Measurements from ENCODE around the gene ELMO2.
A peak's percentile ranks its signal among the peaks of the same experiment; 100 is the strongest.

Gene ELMO2, protein sequence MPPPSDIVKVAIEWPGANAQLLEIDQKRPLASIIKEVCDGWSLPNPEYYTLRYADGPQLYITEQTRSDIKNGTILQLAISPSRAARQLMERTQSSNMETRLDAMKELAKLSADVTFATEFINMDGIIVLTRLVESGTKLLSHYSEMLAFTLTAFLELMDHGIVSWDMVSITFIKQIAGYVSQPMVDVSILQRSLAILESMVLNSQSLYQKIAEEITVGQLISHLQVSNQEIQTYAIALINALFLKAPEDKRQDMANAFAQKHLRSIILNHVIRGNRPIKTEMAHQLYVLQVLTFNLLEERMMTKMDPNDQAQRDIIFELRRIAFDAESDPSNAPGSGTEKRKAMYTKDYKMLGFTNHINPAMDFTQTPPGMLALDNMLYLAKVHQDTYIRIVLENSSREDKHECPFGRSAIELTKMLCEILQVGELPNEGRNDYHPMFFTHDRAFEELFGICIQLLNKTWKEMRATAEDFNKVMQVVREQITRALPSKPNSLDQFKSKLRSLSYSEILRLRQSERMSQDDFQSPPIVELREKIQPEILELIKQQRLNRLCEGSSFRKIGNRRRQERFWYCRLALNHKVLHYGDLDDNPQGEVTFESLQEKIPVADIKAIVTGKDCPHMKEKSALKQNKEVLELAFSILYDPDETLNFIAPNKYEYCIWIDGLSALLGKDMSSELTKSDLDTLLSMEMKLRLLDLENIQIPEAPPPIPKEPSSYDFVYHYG

GRCh38 chr20:46406200-46406985 is at the start of gene ELMO2:
Gene ELMO2 (minus strand): TSS chr20:46406615. CDS start chr20:46394482, 12,133 bp downstream.
- DNase-seq = peak; percentile 84 to 95 (median 89)

- no peak for DNase-seq
These were observed 49.3 kb upstream of the ELMO2 start for GRCh38 chr20:46455729-46456128.

DNA sequence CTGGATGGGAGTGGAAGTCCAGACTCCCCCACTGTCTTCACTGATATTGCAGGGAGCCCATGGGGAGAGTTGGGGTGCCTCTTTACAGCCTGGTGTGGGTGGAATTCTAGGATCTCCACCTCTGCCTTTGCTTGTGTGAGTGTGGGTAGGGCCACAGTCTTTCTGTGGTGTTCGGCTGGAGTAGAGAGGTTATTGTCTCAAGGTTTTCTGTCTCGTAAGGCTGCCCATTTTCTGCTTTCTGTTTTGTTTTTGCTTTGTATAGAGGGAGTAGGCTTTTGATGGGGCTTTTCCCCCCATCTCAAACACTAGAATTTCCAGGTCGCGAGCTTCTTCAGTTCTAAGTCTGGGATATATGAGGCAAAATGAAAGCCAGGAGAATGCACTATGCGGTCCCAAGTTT is 40.4 kb upstream of the ELMO2 start:
- DNase-seq = no peak

- no peak for DNase-seq
These were observed 33.4 kb upstream of the ELMO2 start for GRCh38 chr20:46439837-46440236.

DNA sequence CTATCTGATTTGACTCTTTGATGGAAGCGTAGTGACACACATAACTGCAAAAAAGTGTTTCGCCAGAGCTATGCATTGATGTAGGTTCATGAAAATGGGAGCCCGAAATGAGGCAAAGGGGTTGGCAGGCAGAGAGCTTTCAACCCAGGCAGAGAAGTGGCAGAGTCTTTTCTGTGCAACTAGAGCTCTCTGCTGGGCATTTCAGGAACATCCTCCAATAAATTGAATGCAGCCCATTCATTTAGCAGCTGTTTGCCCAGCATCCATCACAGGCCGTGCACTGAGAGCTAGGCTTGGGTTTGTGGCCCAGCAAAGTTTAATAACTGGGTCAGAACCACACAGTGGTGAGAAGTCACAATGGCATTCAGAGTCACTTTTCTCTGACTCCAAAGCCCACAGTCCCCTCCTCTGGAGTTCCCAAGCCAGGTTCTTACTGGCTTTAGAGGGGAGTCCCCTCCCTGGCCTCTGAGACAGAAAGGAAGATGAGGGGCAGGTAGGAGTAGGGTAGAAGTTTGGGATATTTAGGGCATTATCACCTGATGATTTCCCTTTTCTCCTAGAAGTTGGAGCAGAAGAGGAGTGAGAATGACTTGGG is 31.8 kb upstream of the ELMO2 start:
- DNase-seq = no peak

GRCh38 chr20:46435146-46435545 is 28.7 kb upstream of the ELMO2 start:
- DNase-seq = no peak

- DNase-seq = no peak
These were observed 28.2 kb upstream of the ELMO2 start for GRCh38 chr20:46434597-46434996.

DNA sequence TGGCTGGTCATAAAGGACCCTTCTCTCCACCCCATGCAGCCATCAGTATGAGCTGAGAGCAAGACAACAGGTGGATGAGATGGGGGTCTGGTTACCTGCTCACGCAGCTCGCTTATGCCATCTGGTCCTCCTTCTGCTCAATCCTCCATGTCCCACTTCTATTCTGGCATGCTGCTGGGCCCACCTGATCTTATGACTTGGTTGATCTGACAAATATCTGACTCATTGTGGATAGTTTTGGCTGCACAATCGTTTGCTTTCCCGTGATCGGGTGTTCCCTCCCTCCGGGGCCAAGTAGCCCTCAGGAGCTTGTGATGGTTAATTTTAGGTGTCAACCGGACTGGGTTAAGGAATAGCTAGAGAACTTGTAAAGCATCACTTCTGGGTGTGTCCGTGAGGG is 26.6 kb upstream of the ELMO2 start:
- no peak for DNase-seq

DNA sequence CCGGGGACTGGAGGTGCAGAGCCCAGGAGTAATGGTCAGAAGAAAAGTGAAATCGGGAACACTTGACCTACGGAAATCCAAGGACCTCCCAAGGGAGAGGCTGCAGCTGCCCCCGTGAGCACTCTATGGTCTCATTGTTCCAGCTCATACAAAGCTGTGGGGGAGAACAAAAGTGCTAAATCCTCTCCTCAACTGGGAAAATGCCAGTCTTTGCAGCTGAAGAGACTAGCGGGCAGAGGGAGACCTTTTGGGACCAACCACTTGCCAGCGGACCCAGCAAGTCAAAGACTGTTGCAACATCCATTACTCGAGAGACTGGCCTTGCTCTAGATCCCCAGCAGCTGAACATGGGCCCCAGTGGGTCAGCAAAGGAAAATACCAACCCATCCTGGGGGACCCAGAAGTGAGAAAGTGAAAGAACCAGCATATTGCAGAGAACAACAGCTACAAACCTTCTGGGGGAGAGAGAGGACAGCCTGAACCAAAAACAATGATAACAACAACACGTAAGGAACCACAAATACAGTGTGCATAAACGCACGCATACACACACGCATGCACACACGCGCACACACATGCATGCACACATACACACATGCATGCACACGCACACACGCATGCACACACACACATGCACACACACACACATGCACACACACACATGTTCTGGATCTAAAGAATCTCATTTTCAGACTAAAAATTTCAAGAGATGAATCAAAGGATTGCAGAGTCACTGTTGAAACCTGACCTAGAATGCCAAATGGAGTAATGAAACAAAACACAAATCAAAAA is 24.7 kb upstream of the ELMO2 start:
- no peak for DNase-seq

DNA sequence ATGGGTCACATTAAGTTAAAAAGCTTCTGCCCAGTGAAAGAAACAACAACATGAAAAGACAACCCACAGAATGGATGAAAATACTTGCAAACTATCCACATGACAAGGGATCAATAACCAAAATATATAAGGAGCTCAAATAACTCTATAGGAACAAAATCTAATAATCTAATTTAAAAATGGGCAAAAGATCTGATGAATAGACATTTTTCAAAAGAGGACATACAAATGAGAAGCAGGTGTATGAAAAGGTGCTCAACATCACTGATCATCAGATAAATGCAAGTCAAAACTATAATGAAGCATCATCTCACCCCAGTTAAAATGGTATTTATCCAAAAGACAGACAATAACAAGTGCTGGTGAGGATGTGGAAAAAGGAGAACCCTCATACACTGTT is 21.0 kb upstream of the ELMO2 start:
- no peak for DNase-seq

DNA sequence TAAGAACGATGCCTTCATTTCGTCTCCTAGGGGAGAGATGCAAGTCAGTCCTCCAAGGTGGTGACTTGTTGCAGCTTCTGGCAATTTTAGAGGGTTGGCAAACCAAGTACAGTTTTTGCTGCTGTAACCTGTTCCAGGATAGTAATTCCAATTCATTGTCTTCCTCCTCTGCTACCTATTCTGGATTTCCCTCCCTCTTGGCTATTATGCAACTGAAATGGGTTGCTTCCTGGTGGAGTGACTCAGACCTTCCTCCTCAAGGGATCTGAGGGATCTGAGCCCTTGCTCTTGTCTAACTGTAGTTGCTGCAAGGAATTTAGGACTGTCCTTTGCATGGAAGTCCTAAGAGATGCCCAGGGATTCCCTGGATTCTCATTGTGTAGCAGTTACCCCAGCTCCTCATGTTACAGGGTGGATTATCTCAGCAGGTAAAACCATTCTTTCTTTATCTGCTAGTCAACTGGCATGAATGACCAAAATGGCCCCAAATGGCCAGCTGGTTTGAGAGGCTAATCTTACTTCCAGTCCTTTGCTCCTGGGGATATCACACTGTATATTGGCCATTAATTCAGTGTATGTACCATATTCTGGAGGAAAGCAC is 17.6 kb upstream of the ELMO2 start:
- DNase-seq = no peak

DNA sequence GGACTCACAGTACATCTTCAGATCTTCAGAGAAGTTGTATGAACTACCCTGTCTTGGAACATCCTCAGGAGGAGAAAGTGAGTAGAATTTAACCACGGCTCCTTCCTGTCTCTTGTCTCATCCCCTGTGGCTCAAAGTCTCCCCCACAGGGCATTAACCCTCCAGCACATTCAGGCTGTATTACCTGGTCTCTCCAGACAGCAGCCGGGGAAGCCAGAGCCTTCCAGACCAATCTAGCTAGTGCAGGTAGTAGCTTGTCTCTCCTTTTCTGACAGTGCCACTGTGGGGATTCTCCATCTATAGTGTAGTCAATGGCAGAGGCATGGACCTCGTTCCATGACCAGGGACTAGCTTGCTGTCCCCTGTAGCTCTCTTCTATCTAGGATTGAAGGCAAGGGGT is 16.9 kb upstream of the ELMO2 start:
- DNase-seq = no peak

DNA sequence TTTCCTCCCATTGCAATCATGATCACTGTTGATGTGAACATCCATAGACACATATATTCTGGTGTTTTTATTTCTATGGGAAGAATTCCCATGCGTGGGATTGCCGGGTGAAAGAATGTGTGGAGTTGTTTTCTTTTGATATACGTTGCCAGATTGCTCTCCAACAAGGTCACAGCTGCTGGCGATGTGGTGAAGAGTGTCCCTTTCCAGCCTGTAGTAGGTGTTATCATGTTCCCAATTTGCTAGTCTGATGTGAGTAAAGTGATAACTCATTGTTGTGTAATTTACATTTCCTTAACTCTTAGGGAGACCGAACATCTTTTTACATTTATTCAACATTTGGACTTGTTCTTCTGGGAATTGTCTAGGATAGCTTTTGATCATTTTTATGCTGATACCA is 14.5 kb upstream of the ELMO2 start:
- no peak for DNase-seq

DNA sequence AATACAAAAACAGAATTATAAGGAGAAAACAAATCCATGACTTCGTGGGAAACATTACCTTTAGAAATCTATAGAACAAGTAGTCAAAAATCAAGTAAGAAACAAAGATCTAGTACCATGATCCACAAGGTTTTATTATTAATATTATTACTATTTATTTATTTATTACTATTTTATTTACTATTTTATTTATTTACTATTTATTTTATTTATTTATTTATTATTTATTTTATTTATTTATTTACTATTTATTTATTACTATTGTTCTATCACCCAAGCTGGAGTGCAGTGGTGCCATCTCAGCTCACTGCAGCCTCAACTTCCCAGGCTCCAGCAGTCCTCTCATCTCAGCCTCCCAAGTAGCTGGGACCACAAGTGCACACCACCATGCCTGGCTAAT is 13.5 kb upstream of the ELMO2 start:
- no peak for DNase-seq

DNA sequence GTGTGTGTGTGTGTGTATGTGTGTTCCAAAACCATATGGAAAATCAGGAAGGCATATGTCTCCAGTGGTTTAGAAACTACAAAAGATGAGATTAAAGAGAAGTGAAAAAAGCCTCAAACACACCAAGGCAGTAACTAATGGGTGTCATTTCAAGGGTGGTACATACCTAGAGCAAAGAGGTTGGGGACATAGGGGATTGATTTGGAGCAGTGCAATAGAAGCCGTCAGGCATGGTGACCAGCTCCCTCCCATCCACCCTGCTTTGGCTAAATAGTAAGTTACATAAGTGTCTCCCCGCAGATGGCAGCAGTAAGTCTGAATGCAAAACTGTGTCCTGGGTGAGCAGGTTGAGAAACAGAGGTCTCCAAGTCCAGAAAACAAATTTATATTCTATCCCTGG is 10.4 kb upstream of the ELMO2 start:
- no peak for DNase-seq

DNA sequence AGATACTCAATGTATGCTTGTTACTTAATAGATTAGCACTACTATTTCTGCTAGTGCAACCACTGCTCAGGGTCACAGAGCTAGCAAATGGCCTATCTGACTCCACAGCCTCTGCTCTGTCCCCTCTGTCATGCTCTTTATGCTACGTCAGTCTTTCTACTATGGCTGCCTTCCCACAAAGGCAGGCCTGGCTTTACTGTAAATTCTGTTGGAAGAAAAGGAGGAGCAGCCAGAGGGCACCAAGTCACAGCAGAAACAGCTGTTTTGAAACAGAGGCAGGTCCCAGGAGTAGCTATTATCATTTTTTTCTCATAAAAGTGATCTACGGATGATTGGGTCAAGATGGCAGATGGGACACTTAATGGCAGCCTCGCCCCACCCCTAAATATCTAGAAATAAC is 10.0 kb upstream of the ELMO2 start:
- DNase-seq = no peak

- no peak for DNase-seq
These were observed 9.4 kb upstream of the ELMO2 start for GRCh38 chr20:46415773-46416172.

GRCh38 chr20:46414608-46415007 is 8.2 kb upstream of the ELMO2 start:
- DNase-seq = no peak

DNA sequence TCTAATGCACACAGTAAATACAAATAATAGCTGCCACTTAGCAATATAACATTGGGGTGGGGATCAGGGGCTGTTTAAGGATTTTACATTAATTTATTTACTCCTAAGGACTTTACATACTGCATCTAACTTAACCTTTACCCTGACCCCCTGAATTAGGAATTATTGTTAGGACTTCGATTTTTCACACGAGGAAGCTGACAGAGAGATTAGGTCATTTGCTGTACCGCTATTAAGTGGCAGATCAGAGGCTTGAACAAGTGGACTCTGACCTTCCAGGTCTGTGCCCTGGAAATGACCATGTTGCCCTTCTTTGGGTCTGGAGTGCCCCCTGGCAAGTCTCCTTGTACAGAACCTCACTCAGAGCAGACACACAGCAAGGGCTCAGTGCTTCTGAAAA is 5.2 kb upstream of the ELMO2 start:
- no peak for DNase-seq

GRCh38 chr20:46408281-46408731 is 1.9 kb upstream of the ELMO2 start:
- DNase-seq = no peak

DNA sequence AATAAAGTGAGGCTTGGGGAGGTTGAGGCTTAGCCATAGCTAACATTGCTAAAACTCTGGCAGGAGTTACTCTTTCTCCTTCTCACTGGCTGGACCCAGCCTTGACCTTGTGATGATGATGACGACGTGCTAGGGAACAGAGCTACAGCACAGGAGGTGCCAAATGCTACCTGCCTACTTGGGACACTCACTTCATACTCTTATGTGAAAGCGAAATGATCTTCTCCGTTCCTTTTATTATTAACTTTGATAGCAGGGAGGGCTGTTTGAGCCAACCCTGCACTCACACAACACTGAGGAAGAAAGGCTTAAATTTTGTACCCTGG is 1.2 kb upstream of the ELMO2 start:
- no peak for DNase-seq
